ENCODE measurements around the gene ABCC10.
"Not testable (repeated sequence)": the region's sequence is repeated elsewhere in the genome, so short reads cannot be mapped to it uniquely, and the experiment has no call there.

Gene ABCC10

GRCh38 chr6:43408259-43408658, 19.1 kb upstream of the ABCC10 start:
- DNase-seq (ENCODE audit: low read depth), result no peak
- no peak overlapping the region for H3K4me3 ChIP-seq (ENCODE audit: low read depth, low read length)

- not testable (repeated sequence) for DNase-seq (ENCODE audit: low read depth); H3K4me3 ChIP-seq (ENCODE audit: low read depth, low read length)
Measured at GRCh38 chr6:43410776-43411175, 16.6 kb upstream of the ABCC10 start.

GRCh38 chr6:43412541-43412940, 14.8 kb upstream of the ABCC10 start:
- DNase-seq (ENCODE audit: low read depth), result no peak
- H3K4me3 ChIP-seq (ENCODE audit: low read depth, low read length), result no peak overlapping the region

GRCh38 chr6:43413002-43413401, 14.3 kb upstream of the ABCC10 start:
- no peak for DNase-seq (ENCODE audit: low read depth)
- H3K4me3 ChIP-seq (ENCODE audit: low read depth, low read length), result no peak overlapping the region

DNA sequence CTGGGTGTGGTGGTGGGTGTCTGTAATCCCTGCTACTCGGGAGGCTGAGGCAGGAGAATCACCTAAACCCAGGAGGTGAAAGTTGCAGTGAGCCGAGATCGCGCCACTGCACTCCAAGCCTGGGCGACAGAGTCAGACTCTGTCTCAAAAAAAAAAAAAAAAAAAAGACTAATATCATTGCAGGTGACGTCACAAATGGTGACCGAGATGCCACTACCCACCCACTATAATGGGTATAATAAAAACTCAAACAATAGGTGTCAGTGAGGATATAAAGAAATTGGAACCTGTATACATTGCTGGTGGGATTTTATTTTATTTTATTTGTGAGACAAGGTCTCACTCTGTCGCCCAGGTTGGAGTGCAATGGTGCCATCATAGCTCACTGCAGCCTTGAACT, 12.1 kb upstream of the ABCC10 start:
- not testable (repeated sequence) for DNase-seq (ENCODE audit: low read depth); H3K4me3 ChIP-seq (ENCODE audit: low read depth, low read length)

DNA sequence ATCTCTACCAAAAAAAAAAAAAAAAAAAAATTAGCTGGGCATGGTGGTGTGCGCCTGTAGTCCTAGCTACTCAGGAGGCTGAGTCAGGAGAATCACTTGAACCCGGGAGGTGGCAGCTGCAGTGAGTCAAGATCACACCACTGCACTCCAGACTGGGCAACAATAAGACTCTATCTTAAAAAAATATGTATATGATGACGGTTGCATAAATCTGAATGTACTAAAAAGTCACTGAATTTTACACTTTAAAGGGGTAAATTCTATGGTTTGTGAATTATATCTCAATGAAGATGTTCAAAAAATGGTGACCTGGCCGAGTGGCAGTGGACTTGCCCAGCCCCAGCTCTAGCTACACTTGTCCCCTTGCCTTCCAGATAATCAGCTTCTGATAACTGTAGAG, 10.4 kb upstream of the ABCC10 start:
- no peak overlapping the region for H3K4me3 ChIP-seq (ENCODE audit: low read depth, low read length)
- no peak for DNase-seq (ENCODE audit: low read depth)

GRCh38 chr6:43420012-43420709, 7.2 kb upstream of the ABCC10 start:
- no peak for DNase-seq (ENCODE audit: low read depth)
- H3K4me3 ChIP-seq (ENCODE audit: low read depth, low read length), result no peak overlapping the region

GRCh38 chr6:43421831-43422230, 5.5 kb upstream of the ABCC10 start:
- no peak overlapping the region for H3K4me3 ChIP-seq (ENCODE audit: low read depth, low read length)
- no peak for DNase-seq (ENCODE audit: low read depth)

- not testable (repeated sequence) for DNase-seq (ENCODE audit: low read depth); H3K4me3 ChIP-seq (ENCODE audit: low read depth, low read length)
Measured at GRCh38 chr6:43425083-43425482, 2.3 kb upstream of the ABCC10 start.

DNA sequence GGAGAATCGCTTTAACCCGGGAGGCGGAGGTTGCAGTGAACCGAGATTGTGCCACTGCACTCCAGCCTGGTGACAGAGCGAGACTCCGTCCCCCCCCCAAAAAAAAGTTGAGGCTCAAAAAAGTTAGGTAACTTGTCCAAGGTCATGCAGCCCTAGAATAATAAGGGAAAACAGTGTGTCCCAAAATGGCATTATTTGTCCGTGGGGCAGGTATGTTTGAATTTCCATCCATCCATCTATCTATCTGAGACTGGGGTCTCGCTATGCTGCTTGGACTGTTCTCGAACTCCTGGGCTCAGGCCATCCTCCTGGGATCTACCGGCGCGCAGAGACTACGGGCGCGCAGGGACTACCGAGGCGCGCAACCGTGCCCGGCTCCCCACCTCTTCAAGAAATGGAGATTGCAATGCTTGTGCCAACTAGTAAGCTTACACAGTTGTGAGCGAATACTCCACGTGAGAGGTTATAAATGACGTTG, 374 bp upstream of the ABCC10 start:
- DNase-seq (ENCODE audit: low read depth), result no peak
- peak overlapping the region; percentile 92 for H3K4me3 ChIP-seq (ENCODE audit: low read depth, low read length)

GRCh38 chr6:43428112-43428570, 800 bp downstream of the ABCC10 start:
- peak overlapping the region; percentile 92 for H3K4me3 ChIP-seq (ENCODE audit: low read depth, low read length)
- no peak for DNase-seq (ENCODE audit: low read depth)

DNA sequence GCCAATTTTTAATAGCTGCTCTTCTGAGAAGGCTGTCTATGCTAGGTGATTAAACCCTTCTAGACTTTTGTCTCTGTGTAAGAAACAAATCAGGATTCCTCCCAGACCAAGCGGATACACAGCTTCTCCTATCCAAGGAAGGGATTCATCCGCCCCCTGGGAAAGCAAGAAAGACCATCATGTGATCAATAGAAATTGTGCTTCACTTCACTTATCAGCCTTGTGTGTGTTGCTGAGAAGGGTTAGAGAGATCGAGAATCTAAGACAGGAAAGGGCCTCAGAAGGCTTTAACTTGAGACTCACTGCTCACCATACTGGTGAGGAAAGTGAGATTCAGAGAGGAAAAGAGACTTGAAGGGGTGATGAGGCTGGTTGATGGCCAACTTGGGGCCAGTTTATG, 1.5 kb downstream of the ABCC10 start:
- no peak for DNase-seq (ENCODE audit: low read depth)

DNA sequence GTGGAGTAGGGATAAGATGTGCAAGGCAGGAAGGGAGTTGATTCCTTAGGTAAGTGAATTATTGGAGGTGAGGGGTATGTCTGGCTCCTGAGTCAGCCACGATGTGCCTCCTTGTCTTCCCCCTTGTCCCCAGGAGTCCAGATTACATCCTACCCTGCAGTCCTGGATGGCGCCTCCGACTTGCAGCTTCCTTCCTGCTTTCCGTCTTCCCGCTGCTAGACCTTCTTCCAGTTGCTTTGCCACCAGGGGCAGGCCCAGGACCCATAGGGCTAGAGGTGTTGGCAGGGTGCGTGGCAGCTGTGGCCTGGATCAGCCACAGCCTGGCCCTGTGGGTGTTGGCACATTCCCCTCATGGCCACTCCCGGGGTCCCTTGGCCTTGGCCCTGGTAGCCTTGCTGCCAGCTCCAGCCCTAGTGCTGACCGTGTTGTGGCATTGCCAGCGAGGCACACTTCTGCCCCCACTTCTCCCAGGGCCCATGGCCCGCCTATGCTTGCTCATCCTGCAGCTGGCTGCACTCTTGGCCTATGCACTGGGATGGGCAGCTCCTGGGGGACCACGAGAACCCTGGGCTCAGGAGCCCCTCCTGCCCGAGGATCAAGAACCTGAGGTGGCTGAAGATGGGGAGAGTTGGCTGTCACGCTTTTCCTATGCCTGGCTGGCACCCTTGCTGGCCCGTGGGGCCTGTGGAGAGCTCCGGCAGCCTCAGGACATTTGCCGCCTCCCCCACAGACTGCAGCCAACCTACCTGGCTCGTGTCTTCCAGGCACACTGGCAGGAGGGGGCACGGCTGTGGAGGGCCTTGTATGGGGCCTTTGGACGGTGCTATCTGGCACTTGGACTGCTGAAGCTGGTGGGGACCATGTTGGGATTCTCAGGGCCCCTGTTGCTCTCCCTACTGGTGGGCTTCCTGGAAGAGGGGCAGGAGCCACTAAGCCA, 4.9 kb downstream of the ABCC10 start:
- H3K4me3 ChIP-seq (ENCODE audit: low read depth, low read length), result no peak overlapping the region
- DNase-seq (ENCODE audit: low read depth), result no peak

More for the DNA sequence above, 1.5 kb downstream of the ABCC10 start:
- peak overlapping the region; percentile 92 for H3K4me3 ChIP-seq (ENCODE audit: low read depth, low read length)

- H3K4me3 ChIP-seq (ENCODE audit: low read depth, low read length), result no peak overlapping the region
- no peak for DNase-seq (ENCODE audit: low read depth)
Measured at GRCh38 chr6:43433148-43433547, 5.8 kb downstream of the ABCC10 start.

DNA sequence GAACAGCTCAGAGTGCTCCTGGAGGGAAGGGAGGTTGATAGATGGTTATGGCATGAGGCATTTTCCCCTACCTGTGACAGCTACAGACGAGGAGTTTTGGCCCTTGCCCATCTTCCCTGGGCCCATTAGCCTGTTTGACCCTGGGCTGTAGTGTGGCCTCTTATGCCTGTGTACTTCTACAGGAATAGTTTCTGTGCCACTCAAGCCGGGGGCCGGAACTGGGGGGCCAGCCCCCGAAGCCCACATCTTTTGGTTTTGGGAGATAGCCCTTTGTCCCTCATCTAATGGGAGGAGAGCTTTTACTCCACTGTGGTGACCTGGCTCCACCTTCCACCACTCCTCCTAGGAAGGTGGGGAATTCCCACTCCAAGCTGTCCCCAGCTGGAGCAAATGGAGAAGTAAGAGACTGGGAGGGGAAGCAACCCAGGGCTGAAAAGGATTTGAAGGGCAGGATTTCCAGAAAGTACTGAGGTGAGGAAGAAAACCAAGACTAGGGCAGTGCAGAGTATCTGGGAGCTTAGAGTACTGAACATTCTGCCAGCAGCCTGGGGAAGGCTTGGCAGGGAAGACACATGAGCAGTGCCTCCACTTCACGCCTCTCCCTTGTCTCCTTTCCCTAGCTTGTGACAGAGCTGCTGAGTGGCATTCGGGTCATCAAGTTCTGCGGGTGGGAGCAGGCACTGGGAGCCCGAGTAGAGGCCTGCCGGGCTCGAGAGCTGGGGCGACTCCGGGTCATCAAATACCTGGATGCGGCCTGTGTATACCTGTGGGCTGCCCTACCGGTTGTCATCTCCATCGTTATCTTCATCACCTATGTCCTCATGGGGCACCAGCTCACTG, 6.9 kb downstream of the ABCC10 start:
- no peak for DNase-seq (ENCODE audit: low read depth)
- no peak overlapping the region for H3K4me3 ChIP-seq (ENCODE audit: low read depth, low read length)

DNA sequence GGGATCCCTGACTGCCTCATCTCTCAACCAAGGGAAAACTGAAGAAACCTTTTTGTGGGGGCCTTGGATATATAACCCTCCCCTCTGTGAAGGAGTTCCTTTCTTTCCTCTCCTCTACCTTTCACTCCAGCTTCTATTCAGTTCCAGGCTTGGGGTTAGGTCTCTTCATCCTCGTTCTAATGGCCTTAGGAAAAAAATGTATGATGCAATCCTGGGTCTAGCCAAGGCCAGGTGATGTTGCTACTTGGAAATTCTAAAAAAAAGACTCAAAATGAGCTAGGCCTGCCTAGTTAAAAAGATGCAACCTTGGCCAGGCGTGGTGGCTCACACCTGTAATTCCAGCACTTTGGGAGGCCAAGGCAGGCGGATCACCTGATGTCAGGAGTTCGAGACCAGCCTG, 7.6 kb downstream of the ABCC10 start:
- H3K4me3 ChIP-seq (ENCODE audit: low read depth, low read length), result no peak overlapping the region
- no peak for DNase-seq (ENCODE audit: low read depth)

DNA sequence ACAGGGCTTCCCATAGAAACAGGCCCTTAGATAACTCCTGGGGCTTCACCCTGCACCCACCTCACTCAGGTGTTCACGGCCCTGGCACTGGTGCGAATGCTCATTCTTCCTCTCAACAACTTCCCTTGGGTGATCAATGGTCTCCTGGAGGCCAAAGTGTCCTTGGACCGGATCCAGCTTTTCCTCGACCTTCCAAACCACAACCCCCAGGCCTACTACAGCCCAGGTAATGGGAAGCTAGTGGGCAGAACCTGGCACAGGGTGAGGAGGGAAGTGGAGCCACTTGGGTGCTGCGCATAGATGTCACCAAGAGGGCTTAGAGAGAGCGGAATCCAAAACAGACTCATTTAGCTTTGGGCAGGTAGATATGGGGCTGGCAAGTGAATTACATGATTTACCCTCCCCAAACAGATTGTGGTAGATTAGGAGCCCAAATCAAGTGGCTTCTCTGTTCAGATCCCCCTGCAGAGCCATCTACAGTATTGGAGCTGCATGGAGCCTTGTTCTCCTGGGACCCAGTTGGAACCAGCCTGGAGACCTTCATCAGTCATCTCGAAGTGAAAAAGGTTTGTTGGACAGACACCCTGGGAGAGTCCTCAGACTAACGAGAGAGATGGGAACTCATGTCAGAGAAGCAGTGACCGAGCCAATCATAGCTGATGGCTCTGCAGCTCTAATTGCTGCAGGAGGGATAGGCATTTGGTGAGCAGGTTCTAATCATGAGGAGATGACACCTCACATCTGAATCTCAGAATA, 8.5 kb downstream of the ABCC10 start:
- DNase-seq (ENCODE audit: low read depth), result no peak
- no peak overlapping the region for H3K4me3 ChIP-seq (ENCODE audit: low read depth, low read length)

GRCh38 chr6:43436577-43437282, 9.4 kb downstream of the ABCC10 start:
- H3K4me3 ChIP-seq (ENCODE audit: low read depth, low read length), result no peak overlapping the region
- peak; percentile 58 for DNase-seq (ENCODE audit: low read depth)

All from skeletal muscle cell (primary cell).